ENCODE data around the gene PEX11A. TPM values are rescaled to one million over a fixed set of nuclear protein-coding genes. Genes with fewer than 3 reads are reported as not detected.

Gene PEX11A
- polyA plus RNA-seq, 1 donor = 4.5 TPM

Other genes with a start within 250 kb of the PEX11A start
- not detected for gene RHCG, start 194.2 kb downstream of the PEX11A start, polyA plus RNA-seq (ENCODE audit: insufficient read length)
- gene TICRR, start 115.3 kb downstream of the PEX11A start, polyA plus RNA-seq (ENCODE audit: insufficient read length) = 4.1 TPM
- gene KIF7, start 35.3 kb downstream of the PEX11A start, polyA plus RNA-seq (ENCODE audit: insufficient read length) = 5.7 TPM
- 0.32 TPM for gene PLIN1, start 11.4 kb downstream of the PEX11A start, polyA plus RNA-seq (ENCODE audit: insufficient read length)
- gene WDR93, start 57 bp upstream of the PEX11A start, polyA plus RNA-seq (ENCODE audit: insufficient read length) = 0.18 TPM
- gene MESP1, start 60.5 kb upstream of the PEX11A start, polyA plus RNA-seq (ENCODE audit: insufficient read length) = 0.85 TPM
- gene MESP2, start 85.6 kb upstream of the PEX11A start, polyA plus RNA-seq (ENCODE audit: insufficient read length) = 0.35 TPM
- 9.9 TPM for gene ANPEP, start 124.1 kb upstream of the PEX11A start, polyA plus RNA-seq (ENCODE audit: insufficient read length)
- gene AP3S2, start 203.2 kb upstream of the PEX11A start, polyA plus RNA-seq (ENCODE audit: insufficient read length) = 25.4 TPM
- gene ARPIN, start 222.2 kb upstream of the PEX11A start, polyA plus RNA-seq (ENCODE audit: insufficient read length) = 13.8 TPM